AG08396 (cell line): ENCODE data around the gene KCNH1.

Experiments
- DNase-seq: peaks from one replicate; pipeline ENCODE4 v3.0.0; 2012; ENCODE audit warnings: low spot score, mixed read lengths

Gene KCNH1

GRCh38 chr1:210647406-210648333 is 486.3 kb downstream of the KCNH1 start:
- DNase-seq: no peak

GRCh38 chr1:210646258-210646616 is 487.7 kb downstream of the KCNH1 start:
- DNase-seq: no peak

- DNase-seq: no peak
Measured at GRCh38 chr1:210645582-210646257, 488.2 kb downstream of the KCNH1 start.

- no peak for DNase-seq
Measured at GRCh38 chr1:210641582-210641981, 492.4 kb downstream of the KCNH1 start.

GRCh38 chr1:210635108-210635507 is 498.8 kb downstream of the KCNH1 start:
- DNase-seq: no peak

- no peak for DNase-seq
Measured at GRCh38 chr1:210633636-210634035, 500.3 kb downstream of the KCNH1 start.

- no peak for DNase-seq
Measured at GRCh38 chr1:210633140-210633539, 500.8 kb downstream of the KCNH1 start.

- DNase-seq: no peak
Measured at GRCh38 chr1:210631399-210631798, 502.5 kb downstream of the KCNH1 start.

GRCh38 chr1:210629276-210629675 is 504.7 kb downstream of the KCNH1 start:
- no peak for DNase-seq

- DNase-seq: no peak
Measured at GRCh38 chr1:210627755-210628154, 506.2 kb downstream of the KCNH1 start.
